H9 (cell line): ENCODE measurements around the gene LINGO4. TPM values are rescaled to one million over a fixed set of nuclear protein-coding genes. Genes with fewer than 3 reads are reported as not detected.

Source experiments
- DNase-seq: peaks from one replicate; pipeline ENCODE4 v3.0.0-alpha.2; 2017
- H2AFZ ChIP-seq: one replicate; pipeline ENCODE4 v1.6.1; 2013; ENCODE audit warnings: mild to moderate bottlenecking, low read length, control low read depth, moderate library complexity
- H2AK5ac ChIP-seq: 2 replicates; pipeline ENCODE4 v1.6.1; 2013; ENCODE audit warnings: low read length, control low read depth, mixed read lengths; ENCODE audit not compliant: insufficient read length
- H2BK120ac ChIP-seq: one replicate; pipeline ENCODE4 v1.6.1; 2013; ENCODE audit warnings: low read depth, mild to moderate bottlenecking, low read length, control low read depth, inconsistent platforms; ENCODE audit not compliant: poor library complexity, severe bottlenecking
- H2BK12ac ChIP-seq: 2 replicates; pipeline ENCODE4 v1.6.1; 2013; ENCODE audit warnings: low read length, control low read depth, mixed read lengths, low read depth; ENCODE audit not compliant: insufficient read length
- H2BK15ac ChIP-seq: 2 replicates; pipeline ENCODE4 v1.6.1; 2013; ENCODE audit warnings: low read depth, low read length, control low read depth
- H2BK20ac ChIP-seq: one replicate; pipeline ENCODE4 v1.6.1; 2013; ENCODE audit warnings: low read depth, mild to moderate bottlenecking, low read length, control low read depth, inconsistent platforms; ENCODE audit not compliant: poor library complexity, severe bottlenecking
- H2BK5ac ChIP-seq: 2 replicates; pipeline ENCODE4 v1.6.1; 2013; ENCODE audit warnings: low read length, control low read depth, mixed read lengths; ENCODE audit not compliant: insufficient read length
- H3K14ac ChIP-seq: 2 replicates; pipeline ENCODE4 v1.6.1; 2013; ENCODE audit warnings: low read length, control low read depth; ENCODE audit not compliant: insufficient read depth
- H3K18ac ChIP-seq: 2 replicates; pipeline ENCODE4 v1.6.1; 2013; ENCODE audit warnings: low read depth, mild to moderate bottlenecking, mixed read lengths, low read length, control low read depth; ENCODE audit not compliant: insufficient read length
- H3K23ac ChIP-seq: 2 replicates; pipeline ENCODE4 v1.6.1; 2013; ENCODE audit warnings: low read length, control low read depth, mixed read lengths, low read depth; ENCODE audit not compliant: insufficient read length
- H3K23me2 ChIP-seq: 2 replicates; pipeline ENCODE4 v1.6.1; 2013; ENCODE audit warnings: low read depth, mild to moderate bottlenecking, mixed read lengths, low read length, control low read depth; ENCODE audit not compliant: insufficient read length, poor library complexity, severe bottlenecking
- H3K27ac ChIP-seq: 2 replicates; pipeline ENCODE4 v1.5.1; 2013; ENCODE audit warnings: low read length, control low read depth, mixed read lengths, low read depth; ENCODE audit not compliant: insufficient read length
- H3K27me3 ChIP-seq: 2 replicates; pipeline ENCODE4 v1.6.1; 2013; ENCODE audit warnings: low read length, control low read depth, inconsistent platforms; ENCODE audit not compliant: insufficient read depth
- H3K4ac ChIP-seq: 2 replicates; pipeline ENCODE4 v1.6.1; 2013; ENCODE audit warnings: low read depth, mild to moderate bottlenecking, control low read depth, inconsistent platforms, low read length, moderate library complexity
- H3K4me1 ChIP-seq: 2 replicates; pipeline ENCODE4 v1.6.1; 2013; ENCODE audit warnings: low read length, control low read depth, inconsistent platforms; ENCODE audit not compliant: insufficient read depth
- H3K4me2 ChIP-seq: 2 replicates; pipeline ENCODE4 v1.6.1; 2013; ENCODE audit warnings: low read length, control low read depth, mixed read lengths; ENCODE audit not compliant: insufficient read length, insufficient read depth
- H3K56ac ChIP-seq: 2 replicates; pipeline ENCODE4 v1.6.1; 2013; ENCODE audit warnings: low read depth, mild to moderate bottlenecking, mixed read lengths, low read length, control low read depth; ENCODE audit not compliant: insufficient read length
- H3K79me1 ChIP-seq: 2 replicates; pipeline ENCODE4 v1.6.1; 2013; ENCODE audit warnings: low read depth, mild to moderate bottlenecking, moderate library complexity, low read length, control low read depth, inconsistent platforms; ENCODE audit not compliant: insufficient read depth, poor library complexity, severe bottlenecking
- H3K79me2 ChIP-seq: 2 replicates; pipeline ENCODE4 v1.6.1; 2013; ENCODE audit warnings: low read length, control low read depth, inconsistent platforms; ENCODE audit not compliant: insufficient read depth
- H3K9ac ChIP-seq: 2 replicates; pipeline ENCODE4 v1.6.1; 2013; ENCODE audit warnings: low read length, control low read depth, mixed read lengths; ENCODE audit not compliant: insufficient read length; ENCODE audit errors: extremely low read depth
- H3K9me3 ChIP-seq: one replicate; pipeline ENCODE4 v1.6.1; 2013; ENCODE audit warnings: low read depth, low read length, inconsistent platforms; ENCODE audit not compliant: control insufficient read depth
- H3T11ph ChIP-seq: one replicate; pipeline ENCODE4 v1.6.1; 2013; ENCODE audit warnings: mild to moderate bottlenecking, low read length, control low read depth, inconsistent platforms
- H4K20me1 ChIP-seq: one replicate; pipeline ENCODE4 v1.6.1; 2013; ENCODE audit not compliant: control insufficient read depth, insufficient read length, insufficient read depth
- H4K5ac ChIP-seq: 2 replicates; pipeline ENCODE4 v1.6.1; 2013; ENCODE audit warnings: low read depth, mild to moderate bottlenecking, mixed read lengths, low read length, control low read depth; ENCODE audit not compliant: insufficient read length
- H4K8ac ChIP-seq: replicated peaks from 2 replicates; pipeline ENCODE4 v1.6.1; 2013; ENCODE audit warnings: low read length, control low read depth, mixed read lengths, low read depth; ENCODE audit not compliant: insufficient read length
- H4K91ac ChIP-seq: 2 replicates; pipeline ENCODE4 v1.6.1; 2013; ENCODE audit warnings: low read depth, mild to moderate bottlenecking, moderate library complexity, mixed read lengths, low read length, control low read depth; ENCODE audit not compliant: insufficient read length
- H3K27ac Mint-ChIP-seq, 3 experiments: 2 replicates in 2 of 3; 3 replicates in 1 of 3; pipeline ENCODE4 v1.8.0; 2020 to 2021; ENCODE audit warnings: mixed read lengths in 3 of 3, mild to moderate bottlenecking in 1 of 3, moderate library complexity in 1 of 3
- H3K27me3 Mint-ChIP-seq: 2 replicates; pipeline ENCODE4 v1.8.0; 2021; ENCODE audit warnings: low read depth, mild to moderate bottlenecking, moderate library complexity, mixed read lengths
- H3K36me3 Mint-ChIP-seq, 3 experiments: 2 replicates in 2 of 3; 3 replicates in 1 of 3; pipeline ENCODE4 v1.8.0; 2020 to 2021; ENCODE audit warnings: low read depth in 3 of 3, mixed read lengths in 3 of 3; ENCODE audit not compliant: insufficient read depth in 1 of 3
- H3K4me1 Mint-ChIP-seq, 2 experiments: 2 replicates each; pipeline ENCODE4 v1.8.0; 2020; ENCODE audit warnings: mixed read lengths in 2 of 2
- H3K4me3 Mint-ChIP-seq, 2 experiments: 2 replicates in 1 of 2; 3 replicates in 1 of 2; pipeline ENCODE4 v1.8.0; 2020 to 2021; ENCODE audit warnings: mild to moderate bottlenecking in 2 of 2, mixed read lengths in 2 of 2, moderate library complexity in 1 of 2
- H3K9me3 Mint-ChIP-seq, 2 experiments: 2 replicates in 1 of 2; 3 replicates in 1 of 2; pipeline ENCODE4 v1.8.0; 2020; ENCODE audit warnings: mild to moderate bottlenecking in 2 of 2, mixed read lengths in 2 of 2, moderate library complexity in 1 of 2
- CTCF ChIP-seq: fragments of 200-600 bp; sonication (generic); conservative IDR thresholded peaks from 3 replicates; pipeline ENCODE4 v1.8.0; 2021; ENCODE audit warnings: antibody characterized with exemption, mild to moderate bottlenecking
- WGBS: extraction: QIAGEN DNeasy Blood & Tissue Kit; methylation state at CpG from one replicate; pipeline ENCODE4 v1.1.7; 2013; ENCODE audit warnings: missing lambda C conversion rate, low lambda C conversion rate, mixed read lengths; ENCODE audit not compliant: insufficient read length; ENCODE audit errors: extremely low coverage; 5-methylcytosine and 5-hydroxymethylcytosine counted together
- total RNA-seq: library from RNA; stranded (reverse); gene quantifications from 2 replicates; pipeline ENCODE4 v1.2.1, GENCODE V29; 2021

LINGO4 gene
- total RNA-seq, 1 experiment from 2014 or later = not detected

- no peak overlapping the region for H2AK5ac ChIP-seq
- no peaks in the 10 kb centered on the region for H3K36me3 Mint-ChIP-seq
- peak overlapping the region; percentile 40 for H3K18ac ChIP-seq
- no CpG with 5 or more reads among the region's 4 CpGs for WGBS
- H3K79me2 ChIP-seq = no peaks in the 10 kb centered on the region
- H3K23ac ChIP-seq = no peak overlapping the region
- no peak overlapping the region for H2BK15ac ChIP-seq
- no peak for TF ChIP-seq CTCF
- H3K9me3 Mint-ChIP-seq = no peaks in the 10 kb centered on the region
- no peak overlapping the region for H3K27ac Mint-ChIP-seq
- no peak overlapping the region for H3K9ac ChIP-seq
- no peak overlapping the region for H2BK120ac ChIP-seq
- H3K14ac ChIP-seq = no peak overlapping the region; the same call in 1 of the 2 replicates
- peaks cover 16% of the 10 kb centered on the region; the same call in 1 of the 2 replicates for H3K4me1 ChIP-seq
- H3K4ac ChIP-seq = no peak overlapping the region; the same call in 1 of the 2 replicates
- no peak overlapping the region for H2BK5ac ChIP-seq
- H4K5ac ChIP-seq = no peak overlapping the region
- H3K56ac ChIP-seq = no peak overlapping the region
- H3K9me3 ChIP-seq = no peaks in the 10 kb centered on the region
- no peak overlapping the region for H2AFZ ChIP-seq
- H3T11ph ChIP-seq = no peak overlapping the region
- H3K79me1 ChIP-seq = no peaks in the 10 kb centered on the region
- peaks cover 32 to 40% of the 10 kb centered on the region in 2 experiments for H3K4me1 Mint-ChIP-seq
- H3K27ac ChIP-seq = no peak overlapping the region
- H4K8ac ChIP-seq = no peak overlapping the region
- H3K4me2 ChIP-seq = no peak overlapping the region
- no peaks in the 10 kb centered on the region for H3K27me3 ChIP-seq
- H2BK12ac ChIP-seq = no peak overlapping the region
- H4K91ac ChIP-seq = no peak overlapping the region
- H2BK20ac ChIP-seq = no peak overlapping the region
- peaks cover 5% of the 10 kb centered on the region for H3K27me3 Mint-ChIP-seq
- no peaks in the 10 kb centered on the region for H3K23me2 ChIP-seq
- no peak for DNase-seq
- H3K4me3 Mint-ChIP-seq = peak overlapping the region in 1 of 2 experiments; percentile 19; a peak in 1 of 5 replicates
- H4K20me1 ChIP-seq = no peaks in the 10 kb centered on the region
Observed at GRCh38 chr1:151831256-151831591, 26.0 kb upstream of the LINGO4 start.
